ENCODE measurements around the gene FKBP2. TPM values are rescaled to one million over a fixed set of nuclear protein-coding genes. Genes with fewer than 3 reads are reported as not detected.

FKBP2 gene
- total RNA-seq, 1 experiment from 2014 or later = 57.6 TPM

GRCh38 chr11:64278576-64279190 lies 37.8 kb downstream of the FKBP2 start:
- DNase-seq (ENCODE audit: extremely low read depth, low read depth) = no peak

- DNase-seq (ENCODE audit: extremely low read depth, low read depth) = no peak
Observed at GRCh38 chr11:64281957-64282770, 41.3 kb downstream of the FKBP2 start.

GRCh38 chr11:64283092-64283491 lies 42.2 kb downstream of the FKBP2 start:
- DNase-seq (ENCODE audit: extremely low read depth, low read depth) = no peak

- peak; percentile 85 for DNase-seq (ENCODE audit: extremely low read depth, low read depth)
Observed at GRCh38 chr11:64284048-64284961, 43.4 kb downstream of the FKBP2 start, which contains the start of gene BAD. BAD (minus strand) TSS chr11:64284665; CDS start chr11:64284368, 297 bp downstream.

GRCh38 chr11:64284962-64285884 lies 44.3 kb downstream of the FKBP2 start, which contains the start of gene GPR137:
GPR137 (plus strand) TSS chr11:64285848; CDS start chr11:64286525, 677 bp downstream.
- DNase-seq (ENCODE audit: extremely low read depth, low read depth) = no peak

- DNase-seq (ENCODE audit: extremely low read depth, low read depth) = no peak
Observed at GRCh38 chr11:64285885-64286800, 45.2 kb downstream of the FKBP2 start.

- DNase-seq (ENCODE audit: extremely low read depth, low read depth) = no peak
Observed at GRCh38 chr11:64286801-64287159, 45.9 kb downstream of the FKBP2 start.

- DNase-seq (ENCODE audit: extremely low read depth, low read depth) = no peak
Observed at GRCh38 chr11:64287676-64288352, 46.9 kb downstream of the FKBP2 start.

GRCh38 chr11:64288353-64288750 lies 47.5 kb downstream of the FKBP2 start:
- DNase-seq (ENCODE audit: extremely low read depth, low read depth) = no peak

GRCh38 chr11:64289002-64289564 lies 48.2 kb downstream of the FKBP2 start:
- DNase-seq (ENCODE audit: extremely low read depth, low read depth) = no peak

- DNase-seq (ENCODE audit: extremely low read depth, low read depth) = no peak
Observed at GRCh38 chr11:64290352-64291261, 49.7 kb downstream of the FKBP2 start.

- no peak for DNase-seq (ENCODE audit: extremely low read depth, low read depth)
Observed at GRCh38 chr11:64291262-64291751, 50.4 kb downstream of the FKBP2 start, which contains the start of gene KCNK4. KCNK4 (plus strand) TSS chr11:64291302; CDS start chr11:64293019, 1,717 bp downstream.

GRCh38 chr11:64291752-64292459 lies 51.0 kb downstream of the FKBP2 start:
- DNase-seq (ENCODE audit: extremely low read depth, low read depth) = no peak

GRCh38 chr11:64292460-64293254 lies 51.8 kb downstream of the FKBP2 start:
- no peak for DNase-seq (ENCODE audit: extremely low read depth, low read depth)
